ENCODE data around the gene NBPF3.
"Not testable (repeated sequence)": the region's sequence is repeated elsewhere in the genome, so short reads cannot be mapped to it uniquely, and the experiment has no call there.

Gene NBPF3

GRCh38 chr1:21447311-21447710 lies 7.4 kb downstream of the NBPF3 start:
- no peak overlapping the region for H3K4me3 ChIP-seq (ENCODE audit: low read depth, low read length)
- ChIA-PET CTCF (no interaction called here), POLR2A (no interaction called here)
- no peak for DNase-seq (ENCODE audit: low read depth, low spot score)
- TF ChIP-seq CTCF (IDR thresholded peaks at IDR 0.05; ENCODE audit: insufficient read depth, low read length, missing control alignments), result no peak

- ChIA-PET CTCF (interaction anchor here (2.6 kb wide), 1 partner anchor 41 kb away, joined by 9 read pairs; no protein-coding TSS in a partner anchor), POLR2A (interaction anchor here (1.2 kb wide), 1 partner anchor 19 kb away, joined by 3 read pairs; no protein-coding TSS in a partner anchor)
- DNase-seq (ENCODE audit: low read depth, low spot score), result no peak
- no peak for TF ChIP-seq CTCF (IDR thresholded peaks at IDR 0.05; ENCODE audit: insufficient read depth, low read length, missing control alignments)
- no peak overlapping the region for H3K4me3 ChIP-seq (ENCODE audit: low read depth, low read length)
Measured at GRCh38 chr1:21449906-21450305, 10.0 kb downstream of the NBPF3 start.

- no peak overlapping the region for H3K4me3 ChIP-seq (ENCODE audit: low read depth, low read length)
- no peak for TF ChIP-seq CTCF (IDR thresholded peaks at IDR 0.05; ENCODE audit: insufficient read depth, low read length, missing control alignments)
- POLR2A ChIA-PET, result interaction anchor here (0.6 kb wide), 1 partner anchor 97 kb away, joined by 3 read pairs; no protein-coding TSS in a partner anchor
- peak; percentile 68 for DNase-seq (ENCODE audit: low read depth, low spot score)
- CTCF ChIA-PET, result interaction anchor here (1.4 to 2.6 kb wide), 3 partner anchors 10 to 82 kb away, joined by 3 to 9 read pairs (median 3); no protein-coding TSS in a partner anchor
Measured at GRCh38 chr1:21451212-21451611, 11.3 kb downstream of the NBPF3 start.

GRCh38 chr1:21451981-21452411 lies 12.1 kb downstream of the NBPF3 start:
- no peak overlapping the region for H3K4me3 ChIP-seq (ENCODE audit: low read depth, low read length)
- no peak for TF ChIP-seq CTCF (IDR thresholded peaks at IDR 0.05; ENCODE audit: insufficient read depth, low read length, missing control alignments)
- POLR2A ChIA-PET, result interaction anchor here (0.6 kb wide), 1 partner anchor 96 kb away, joined by 3 read pairs; no protein-coding TSS in a partner anchor
- DNase-seq (ENCODE audit: low read depth, low spot score), result peak; percentile 63
- CTCF ChIA-PET, result interaction anchor here (1.4 to 2.6 kb wide), 3 partner anchors 11 to 83 kb away, joined by 3 to 9 read pairs (median 3); no protein-coding TSS in a partner anchor

- H3K4me3 ChIP-seq (ENCODE audit: low read depth, low read length); POLR2A ChIA-PET: not testable (repeated sequence)
- DNase-seq (ENCODE audit: low read depth, low spot score), result peak; percentile 23
- CTCF ChIA-PET, result interaction anchor here (1.2 kb wide), 1 partner anchor 14 kb away, joined by 5 read pairs; no protein-coding TSS in a partner anchor
Measured at GRCh38 chr1:21453964-21454614, 14.2 kb downstream of the NBPF3 start.

- DNase-seq (ENCODE audit: low read depth, low spot score), result not testable (repeated sequence)
Measured at GRCh38 chr1:21454904-21455303, 15.0 kb downstream of the NBPF3 start.

GRCh38 chr1:21457654-21458053 lies 17.7 kb downstream of the NBPF3 start:
- ChIA-PET POLR2A (no interaction called here), CTCF (no interaction called here)
- no peak for DNase-seq (ENCODE audit: low read depth, low spot score)
- TF ChIP-seq CTCF (IDR thresholded peaks at IDR 0.05; ENCODE audit: insufficient read depth, low read length, missing control alignments), result no peak
- no peak overlapping the region for H3K4me3 ChIP-seq (ENCODE audit: low read depth, low read length)

More at GRCh38 chr1:21454904-21455303, 15.0 kb downstream of the NBPF3 start:
- POLR2A ChIA-PET; H3K4me3 ChIP-seq (ENCODE audit: low read depth, low read length); CTCF ChIA-PET: not testable (repeated sequence)

- H3K4me3 ChIP-seq (ENCODE audit: low read depth, low read length); CTCF ChIA-PET; DNase-seq (ENCODE audit: low read depth, low spot score); POLR2A ChIA-PET: not testable (repeated sequence)
Measured at GRCh38 chr1:21465127-21465526, 25.2 kb downstream of the NBPF3 start.

GRCh38 chr1:21467946-21468345 lies 28.0 kb downstream of the NBPF3 start:
- POLR2A ChIA-PET; DNase-seq (ENCODE audit: low read depth, low spot score); H3K4me3 ChIP-seq (ENCODE audit: low read depth, low read length): not testable (repeated sequence)
- CTCF ChIA-PET, result interaction anchor here (0.7 to 2.3 kb wide), 5 partner anchors 11 to 99 kb away, joined by 3 to 11 read pairs (median 3); no protein-coding TSS in a partner anchor

Data from AG04449 (cell line).